ENCODE data around the gene PRSS27.

DNA sequence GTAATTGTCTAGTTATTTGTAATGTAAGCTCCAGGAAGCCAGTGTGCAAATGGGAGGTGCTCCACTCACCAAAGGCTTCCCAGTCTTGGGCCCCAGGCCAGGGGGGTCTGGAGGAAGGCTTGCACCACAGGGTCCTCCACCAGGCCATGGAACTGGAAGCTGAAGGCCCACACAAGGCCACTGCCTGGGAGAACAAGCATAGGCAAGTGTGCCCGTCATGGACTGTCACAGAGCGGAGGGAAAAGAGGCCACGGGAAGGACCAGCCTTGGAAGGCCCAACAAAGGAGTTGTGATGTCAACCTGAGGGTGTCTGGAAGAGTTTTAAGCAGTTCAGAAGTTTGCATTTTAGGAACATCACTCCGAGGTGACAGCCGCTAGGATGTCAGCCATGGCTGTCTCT lies 29.5 kb upstream of the PRSS27 start:
- TF ChIP-seq CTCF (conservative IDR thresholded peaks at IDR 0.05; ENCODE audit: low read length) (no peak), EZH2phosphoT487 (IDR thresholded peaks at IDR 0.05; ENCODE audit: borderline replicate concordance) (no peak)

Data from Loucy (cell line).